CD4-positive, alpha-beta T cell treated with Interleukin-6 for 4 hours (primary cell): ENCODE results near the gene IFT52.

Experiments
- DNase-seq: peaks from one replicate; pipeline ENCODE4 v3.0.0-alpha.2; 2020; ENCODE audit warnings: mixed read lengths

Gene IFT52, protein sequence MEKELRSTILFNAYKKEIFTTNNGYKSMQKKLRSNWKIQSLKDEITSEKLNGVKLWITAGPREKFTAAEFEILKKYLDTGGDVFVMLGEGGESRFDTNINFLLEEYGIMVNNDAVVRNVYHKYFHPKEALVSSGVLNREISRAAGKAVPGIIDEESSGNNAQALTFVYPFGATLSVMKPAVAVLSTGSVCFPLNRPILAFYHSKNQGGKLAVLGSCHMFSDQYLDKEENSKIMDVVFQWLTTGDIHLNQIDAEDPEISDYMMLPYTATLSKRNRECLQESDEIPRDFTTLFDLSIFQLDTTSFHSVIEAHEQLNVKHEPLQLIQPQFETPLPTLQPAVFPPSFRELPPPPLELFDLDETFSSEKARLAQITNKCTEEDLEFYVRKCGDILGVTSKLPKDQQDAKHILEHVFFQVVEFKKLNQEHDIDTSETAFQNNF

DNA sequence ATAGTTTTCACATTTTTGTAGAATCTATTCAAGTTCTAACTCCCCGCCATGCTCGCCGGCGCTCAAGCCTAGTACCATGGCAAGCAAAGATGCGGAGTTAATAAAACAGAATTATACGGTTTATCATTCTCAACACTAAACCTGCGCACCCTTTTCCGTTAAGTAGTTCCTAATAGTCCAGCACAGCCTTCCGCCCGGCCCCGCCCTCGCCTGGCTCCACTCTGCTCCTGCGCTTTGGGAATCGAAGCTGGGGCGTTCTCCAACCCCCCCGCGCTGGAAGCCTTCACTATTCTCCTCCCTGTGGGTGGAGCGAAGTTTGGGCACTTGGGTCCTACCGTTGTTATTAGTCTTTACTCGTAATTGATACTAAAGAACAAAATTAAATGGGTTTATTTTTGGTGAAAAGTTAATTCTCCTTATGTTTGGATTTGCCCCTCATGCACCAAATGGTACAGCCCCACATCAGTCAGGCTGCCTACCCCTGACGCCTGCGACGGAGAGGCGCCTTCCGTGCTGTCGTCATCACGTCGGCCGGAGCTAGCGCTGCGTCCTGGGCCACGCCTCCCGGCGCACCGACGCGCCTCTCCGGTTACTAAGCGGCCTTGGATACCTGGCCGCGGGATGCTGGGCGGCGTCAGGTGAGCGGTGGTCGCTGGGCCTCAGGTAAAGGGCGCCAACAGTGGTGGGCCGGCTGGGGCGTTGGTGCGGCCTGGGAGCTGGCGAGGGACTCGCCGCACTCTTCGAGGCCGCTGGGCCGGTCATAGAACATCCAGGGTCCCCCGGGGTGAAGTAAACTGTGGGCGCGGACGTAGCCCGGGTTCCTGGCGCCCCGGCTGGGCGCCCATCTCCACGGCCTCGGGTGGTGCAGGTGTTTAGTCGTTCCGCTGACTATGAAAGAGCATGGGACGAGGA is at the start of gene IFT52:
Gene IFT52 (plus strand): TSS at position 546 of the 912 bp plus-strand sequence. CDS start 3,762 bp downstream, outside the sequence.
- DNase-seq = peak; percentile 93

GRCh38 chr20:43541214-43541613 is 49.5 kb upstream of the IFT52 start:
- no peak for DNase-seq

DNA sequence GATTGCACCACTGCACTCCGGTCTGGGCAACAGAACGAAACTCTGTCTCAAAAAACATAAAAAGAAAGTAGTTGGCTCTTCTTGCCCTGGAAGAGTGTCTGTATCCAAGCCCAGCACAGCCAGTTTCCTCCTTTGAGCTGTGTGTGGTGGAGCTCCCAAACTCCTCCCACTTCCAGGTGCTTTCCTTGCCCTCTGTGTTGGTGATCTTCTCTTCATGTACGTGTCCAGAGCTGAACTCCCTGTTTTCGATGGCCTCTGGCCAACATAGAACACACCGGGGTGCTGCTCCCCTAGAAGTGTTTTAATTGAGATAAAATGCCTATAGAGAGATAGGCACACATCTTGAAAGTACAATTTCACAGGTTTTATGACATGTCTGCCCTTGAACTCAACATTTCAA is 48.6 kb upstream of the IFT52 start:
- DNase-seq = no peak

GRCh38 chr20:43542674-43543073 is 48.1 kb upstream of the IFT52 start:
- DNase-seq = no peak

GRCh38 chr20:43543138-43543537 is 47.6 kb upstream of the IFT52 start:
- DNase-seq = no peak

- DNase-seq = no peak
Measured at GRCh38 chr20:43544501-43544900, 46.2 kb upstream of the IFT52 start.

DNA sequence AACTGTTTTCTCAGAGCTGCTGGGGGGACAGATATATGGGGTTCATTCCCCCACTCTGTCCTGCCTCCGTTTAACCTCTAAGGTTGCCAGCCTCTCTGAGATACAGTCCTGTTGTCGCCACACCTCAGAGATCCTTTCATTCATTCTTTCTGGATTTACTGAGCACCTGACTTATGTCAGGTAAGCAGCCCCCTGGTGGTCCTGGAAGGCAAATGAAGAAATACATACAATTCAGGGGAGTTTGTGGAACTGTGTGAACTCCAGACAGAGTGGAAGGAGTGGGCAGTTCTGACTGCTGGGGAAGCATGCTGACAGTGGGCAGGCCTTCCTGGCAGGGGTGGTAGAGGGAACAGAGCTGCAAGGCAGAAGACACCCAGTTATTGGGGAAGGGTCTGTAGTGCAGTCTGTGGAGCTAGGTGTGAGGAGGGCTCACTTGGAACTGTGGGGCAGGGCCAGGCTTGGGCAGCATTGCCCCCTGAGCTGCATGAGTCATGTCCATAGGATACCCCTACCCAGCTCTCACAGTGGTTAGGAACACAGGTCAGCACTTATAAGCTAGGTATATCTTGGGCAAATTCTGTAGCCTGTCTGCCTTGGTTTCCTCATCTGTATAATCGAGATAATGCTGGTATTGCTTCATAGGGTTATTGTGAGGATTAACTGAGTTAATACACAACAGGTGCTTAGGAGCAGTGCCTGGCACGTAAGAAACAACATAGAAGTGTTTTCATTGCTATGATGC is 44.7 kb upstream of the IFT52 start:
- no peak for DNase-seq

DNA sequence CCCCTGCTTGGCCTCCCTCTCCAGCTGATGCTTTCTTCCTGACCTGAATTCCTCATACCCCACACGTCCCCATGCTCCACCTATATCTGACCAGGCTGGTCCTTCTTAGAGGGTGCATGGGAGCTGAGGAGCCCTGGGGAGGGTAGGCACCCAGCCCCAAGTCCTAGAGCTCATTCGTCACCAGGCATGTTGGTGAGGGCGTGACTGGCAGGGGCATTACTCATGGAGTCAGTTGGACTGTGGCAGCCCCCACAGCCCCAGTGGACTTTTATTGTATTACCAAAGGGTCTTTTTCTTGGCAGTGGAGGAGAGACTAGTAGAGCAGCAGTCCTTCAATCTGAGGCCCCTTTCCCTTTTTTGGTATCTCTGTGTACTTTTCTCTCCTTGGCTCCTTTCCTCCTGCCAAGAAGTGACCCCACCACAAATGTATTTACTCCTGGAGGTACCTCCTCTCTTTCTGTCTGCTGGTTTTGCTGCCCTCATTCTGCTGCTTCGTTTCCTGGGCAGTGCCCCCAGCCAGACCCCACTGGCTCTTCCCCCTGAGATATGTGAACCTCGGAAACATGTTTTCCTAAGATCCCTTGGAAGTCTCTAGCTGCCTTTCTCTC is 42.4 kb upstream of the IFT52 start:
- DNase-seq = no peak

DNA sequence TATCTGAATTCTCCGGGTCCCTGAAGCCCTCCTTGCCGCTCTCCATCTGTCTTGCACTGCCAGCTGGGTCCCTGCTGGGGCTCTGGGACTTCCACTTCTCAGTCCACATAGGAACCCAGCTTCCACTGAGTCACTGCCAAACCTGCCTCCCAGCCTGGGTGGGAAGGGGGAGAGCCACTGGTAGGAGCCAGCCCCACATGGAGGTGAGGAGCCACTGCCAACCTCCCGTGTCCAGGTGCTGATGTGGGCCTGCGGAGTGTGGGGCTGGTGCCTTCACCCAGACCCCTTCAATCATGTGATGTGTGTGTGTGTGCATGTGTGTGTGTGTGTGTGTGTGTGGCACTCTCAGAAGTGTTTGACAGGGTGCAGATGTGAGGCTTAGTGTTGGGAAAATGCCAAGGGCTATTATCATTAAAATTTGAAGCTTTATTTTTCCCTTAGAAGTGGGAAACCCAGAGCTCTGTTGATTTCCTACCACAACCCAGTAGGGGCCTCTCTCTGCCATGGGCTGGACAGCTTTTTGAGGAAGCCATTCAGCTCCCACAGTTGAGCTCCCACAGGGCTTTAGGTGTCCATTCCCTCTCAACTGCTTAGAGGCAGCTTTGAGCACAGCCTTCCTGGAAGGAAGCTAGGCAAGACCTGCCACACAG is 41.2 kb upstream of the IFT52 start:
- no peak for DNase-seq

GRCh38 chr20:43550456-43550855 is 40.3 kb upstream of the IFT52 start:
- no peak for DNase-seq

- DNase-seq = no peak
Measured at GRCh38 chr20:43554369-43554768, 36.4 kb upstream of the IFT52 start.

GRCh38 chr20:43558412-43559146 is 32.2 kb upstream of the IFT52 start, which contains the start of gene SGK2:
Gene SGK2 (plus strand): TSS chr20:43559027. CDS start chr20:43566496, 7,469 bp downstream.
- DNase-seq = no peak

- DNase-seq = no peak
Measured at GRCh38 chr20:43559147-43559987, 31.4 kb upstream of the IFT52 start.

DNA sequence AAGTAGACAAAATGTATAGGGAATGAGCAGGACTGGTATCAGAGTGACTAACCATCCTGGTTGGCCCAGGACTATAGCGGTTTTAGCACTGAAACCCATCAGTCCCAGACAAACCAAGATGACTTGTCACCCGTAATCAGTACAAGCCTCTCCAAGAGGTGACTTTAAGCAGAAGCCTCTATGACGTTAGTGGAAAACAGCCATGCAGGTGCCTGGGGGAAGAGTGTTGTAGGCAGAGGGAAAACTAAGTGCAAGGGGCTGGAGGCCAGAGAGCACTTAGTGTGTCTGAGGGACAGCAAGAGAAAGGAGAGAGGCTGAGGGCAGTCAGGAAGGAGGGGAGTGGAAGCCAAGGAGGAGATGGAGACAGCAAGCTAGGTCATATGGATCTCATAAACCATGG is 29.8 kb upstream of the IFT52 start:
- DNase-seq = no peak

DNA sequence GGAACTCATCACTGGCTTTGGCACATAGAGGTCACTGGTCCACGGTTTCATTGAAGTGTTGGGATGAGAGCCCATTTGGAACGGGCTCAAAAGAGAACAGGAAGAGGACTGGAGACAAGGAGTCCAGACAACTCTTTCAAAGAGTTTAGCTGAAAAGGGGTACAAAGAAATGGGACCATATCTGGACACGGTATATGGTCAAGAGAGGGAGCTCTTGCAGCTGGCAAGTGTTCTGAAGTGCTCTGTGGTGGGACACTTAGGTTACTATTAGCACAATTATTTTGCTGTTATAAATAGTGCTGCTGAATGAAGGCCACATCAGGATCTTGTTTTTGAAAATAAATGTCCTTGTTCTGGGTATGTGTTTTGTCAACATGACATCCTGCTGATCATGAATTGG is 27.3 kb upstream of the IFT52 start:
- DNase-seq = no peak

GRCh38 chr20:43563991-43564390 is 26.7 kb upstream of the IFT52 start:
- DNase-seq = no peak

- DNase-seq = no peak
Measured at GRCh38 chr20:43564455-43564854, 26.3 kb upstream of the IFT52 start.

DNA sequence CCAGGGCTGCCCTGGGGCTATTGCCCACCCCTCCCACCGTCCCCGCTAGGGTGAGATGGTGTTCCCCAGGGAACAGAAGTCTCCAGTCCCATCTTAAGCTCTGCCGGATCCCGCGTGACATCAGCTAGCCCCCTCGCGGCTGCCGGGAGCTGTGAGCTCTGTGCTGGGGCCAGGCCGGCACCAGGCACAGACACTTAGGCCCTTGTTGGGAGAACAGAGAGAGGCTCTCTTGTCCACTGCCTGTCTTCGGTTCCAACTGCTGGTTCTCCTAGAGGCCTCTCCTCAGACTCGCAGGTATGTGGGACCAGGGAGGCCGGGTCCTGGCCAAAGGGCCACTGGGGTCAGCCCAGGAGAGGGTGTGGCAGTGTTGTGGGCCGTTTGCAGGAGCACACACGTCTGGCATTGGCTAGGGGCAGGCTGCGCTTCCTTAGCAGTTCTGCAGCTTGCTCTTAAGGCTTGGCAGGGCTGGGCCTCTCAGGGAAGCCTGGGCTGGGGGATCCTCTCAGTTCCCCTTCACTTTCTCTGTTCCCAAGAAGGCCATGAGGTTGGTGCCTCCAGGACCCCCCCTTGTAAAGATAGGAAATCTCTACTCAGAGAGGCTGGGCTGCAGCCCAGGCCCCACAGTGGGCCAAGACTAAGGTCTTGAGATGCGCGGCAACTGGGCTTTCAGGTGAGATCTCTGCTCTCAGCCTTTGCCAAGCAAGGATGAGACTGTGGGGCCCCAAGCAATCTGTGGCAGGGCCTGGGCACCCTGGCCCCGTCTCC is 25.6 kb upstream of the IFT52 start:
- DNase-seq = no peak

DNA sequence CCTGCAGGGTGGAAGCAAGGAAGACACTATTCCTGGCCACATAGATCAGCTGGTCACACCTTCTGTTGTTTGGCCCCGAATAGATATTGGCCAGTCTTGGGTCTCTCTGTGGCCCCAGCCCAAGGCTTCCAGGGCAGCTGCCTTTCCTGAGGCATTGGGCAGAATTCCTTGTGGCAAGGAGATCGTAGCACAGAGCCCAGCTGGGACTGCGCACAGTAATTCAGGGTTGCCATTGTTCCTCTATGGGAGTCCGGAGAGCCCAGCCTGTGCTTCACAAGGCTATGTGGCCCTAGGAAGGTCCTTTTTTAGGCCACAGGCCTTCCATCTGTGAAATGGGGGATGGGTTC is 25.0 kb upstream of the IFT52 start:
- no peak for DNase-seq

DNA sequence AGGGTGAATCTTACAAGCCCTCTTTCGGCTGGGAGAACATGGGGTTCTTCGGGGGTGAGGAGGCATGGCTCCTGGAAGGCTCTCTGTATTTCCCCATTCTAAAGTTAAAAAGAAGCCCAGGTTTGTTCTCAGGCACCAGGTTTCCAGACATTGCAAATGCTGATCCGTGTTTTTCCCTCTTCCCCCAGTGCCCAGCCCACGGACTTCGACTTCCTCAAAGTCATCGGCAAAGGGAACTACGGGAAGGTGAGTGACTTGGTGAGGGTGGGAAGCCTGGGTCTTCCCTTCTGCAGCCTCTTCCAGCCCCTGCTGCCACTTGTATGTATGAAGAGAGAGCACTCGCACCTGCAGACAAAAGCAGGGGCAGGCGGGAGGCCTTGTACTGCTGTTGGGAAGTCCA is 23.3 kb upstream of the IFT52 start:
- DNase-seq = no peak
